ENCODE data around the gene WDR59.

Gene WDR59

GRCh38 chr16:74902161-74902560, 82.8 kb downstream of the WDR59 start:
- no peak for DNase-seq

- no peak for DNase-seq
Measured at GRCh38 chr16:74901606-74902005, 83.3 kb downstream of the WDR59 start.

GRCh38 chr16:74899816-74900215, 85.1 kb downstream of the WDR59 start:
- DNase-seq = no peak

- DNase-seq = no peak
Measured at GRCh38 chr16:74898659-74899058, 86.3 kb downstream of the WDR59 start.

GRCh38 chr16:74896389-74897370, 88.2 kb downstream of the WDR59 start:
- no peak for DNase-seq

GRCh38 chr16:74893541-74893940, 91.4 kb downstream of the WDR59 start:
- no peak for DNase-seq

- no peak for DNase-seq
Measured at GRCh38 chr16:74892574-74893461, 92.1 kb downstream of the WDR59 start.

- DNase-seq = no peak
Measured at GRCh38 chr16:74888888-74889287, 96.0 kb downstream of the WDR59 start.

- no peak for DNase-seq
Measured at GRCh38 chr16:74888232-74888862, 96.6 kb downstream of the WDR59 start.

GRCh38 chr16:74887084-74887483, 97.8 kb downstream of the WDR59 start:
- no peak for DNase-seq

GRCh38 chr16:74877706-74878105, 107.2 kb downstream of the WDR59 start:
- DNase-seq = no peak

- no peak for DNase-seq
Measured at GRCh38 chr16:74874912-74875546, 109.9 kb downstream of the WDR59 start.

- no peak for DNase-seq
Measured at GRCh38 chr16:74874123-74874522, 110.8 kb downstream of the WDR59 start.

- no peak for DNase-seq
Measured at GRCh38 chr16:74872302-74872701, 112.6 kb downstream of the WDR59 start.

- no peak for DNase-seq
Measured at GRCh38 chr16:74871608-74872007, 113.3 kb downstream of the WDR59 start.

GRCh38 chr16:74868501-74868900, 116.4 kb downstream of the WDR59 start:
- no peak for DNase-seq

- DNase-seq = no peak
Measured at GRCh38 chr16:74868035-74868434, 116.9 kb downstream of the WDR59 start.

GRCh38 chr16:74867281-74867849, 117.6 kb downstream of the WDR59 start:
- DNase-seq = no peak

GRCh38 chr16:74865922-74866598, 118.9 kb downstream of the WDR59 start:
- no peak for DNase-seq

- no peak for DNase-seq
Measured at GRCh38 chr16:74862743-74863244, 122.1 kb downstream of the WDR59 start.

- DNase-seq = no peak
Measured at GRCh38 chr16:74852500-74852875, 132.4 kb downstream of the WDR59 start.
